HG03565 (cell line): ENCODE results near the gene OXNAD1.

Experiments
- ATAC-seq: cut with Tn5 transposase; IDR thresholded peaks from one replicate; pipeline ENCODE4 v1.9.1; 2021; ENCODE audit warnings: mild to moderate bottlenecking, moderate library complexity; ENCODE audit not compliant: unreplicated experiment

Gene OXNAD1

GRCh38 chr3:16352428-16352827, 87.4 kb downstream of the OXNAD1 start:
- ATAC-seq, result no peak

- no peak for ATAC-seq
Measured at GRCh38 chr3:16354291-16354690, 89.3 kb downstream of the OXNAD1 start.
